ENCODE measurements around the gene BCL7C.
"Not testable (repeated sequence)": the region's sequence is repeated elsewhere in the genome, so short reads cannot be mapped to it uniquely, and the experiment has no call there.

BCL7C gene

GRCh38 chr16:30893744-30894539 lies at the start of gene BCL7C:
BCL7C (minus strand) TSS chr16:30894077; CDS start chr16:30893944, 133 bp downstream.
- Mint-ChIP-seq H3K4me1 (ENCODE audit: low read depth) (peaks cover 49% of the 10 kb centered on the region), H3K36me3 (ENCODE audit: low read depth) (peaks cover 13% of the 10 kb centered on the region), H3K9me3 (no peaks in the 10 kb centered on the region), H3K27ac (peak within 1 kb of the TSS; percentile 79), H3K27me3 (no peaks in the 10 kb centered on the region), H3K4me3 (peak within 1 kb of the TSS; percentile 89)

GRCh38 chr16:30942426-30942806 lies 48.5 kb upstream of the BCL7C start:
- H3K9me3 Mint-ChIP-seq: no peaks in the 10 kb centered on the region
- H3K4me3 Mint-ChIP-seq: no peak overlapping the region
- H3K27ac Mint-ChIP-seq: no peak overlapping the region
- H3K4me1 Mint-ChIP-seq (ENCODE audit: low read depth): peaks cover 15% of the 10 kb centered on the region
- H3K36me3 Mint-ChIP-seq (ENCODE audit: low read depth): peaks cover 25% of the 10 kb centered on the region
- H3K27me3 Mint-ChIP-seq: no peaks in the 10 kb centered on the region

GRCh38 chr16:30941600-30942425 lies 47.9 kb upstream of the BCL7C start:
- Mint-ChIP-seq H3K9me3 (no peaks in the 10 kb centered on the region), H3K27me3 (no peaks in the 10 kb centered on the region), H3K4me1 (ENCODE audit: low read depth) (peaks cover 15% of the 10 kb centered on the region), H3K36me3 (ENCODE audit: low read depth) (peaks cover 25% of the 10 kb centered on the region), H3K4me3 (no peak overlapping the region), H3K27ac (no peak overlapping the region)

- H3K36me3 Mint-ChIP-seq (ENCODE audit: low read depth): peaks cover 28% of the 10 kb centered on the region
- not testable (repeated sequence) for H3K27ac Mint-ChIP-seq, H3K9me3 Mint-ChIP-seq, H3K4me3 Mint-ChIP-seq, H3K27me3 Mint-ChIP-seq
- H3K4me1 Mint-ChIP-seq (ENCODE audit: low read depth): peaks cover 17% of the 10 kb centered on the region
Measured at GRCh38 chr16:30939571-30939970, 45.7 kb upstream of the BCL7C start.

- H3K4me3 Mint-ChIP-seq: no peak overlapping the region
- no peaks in the 10 kb centered on the region for H3K27me3 Mint-ChIP-seq
- peaks cover 16% of the 10 kb centered on the region for H3K4me1 Mint-ChIP-seq (ENCODE audit: low read depth)
- peak overlapping the region; percentile 7 for H3K27ac Mint-ChIP-seq
- H3K36me3 Mint-ChIP-seq (ENCODE audit: low read depth): peaks cover 16% of the 10 kb centered on the region
- H3K9me3 Mint-ChIP-seq: no peaks in the 10 kb centered on the region
Measured at GRCh38 chr16:30937692-30938091, 43.8 kb upstream of the BCL7C start.

GRCh38 chr16:30934827-30935557 lies 41.1 kb upstream of the BCL7C start:
- Mint-ChIP-seq H3K4me1 (ENCODE audit: low read depth) (peaks cover 7% of the 10 kb centered on the region), H3K4me3 (no peak overlapping the region), H3K36me3 (ENCODE audit: low read depth) (peaks cover 25% of the 10 kb centered on the region), H3K27ac (no peak overlapping the region), H3K9me3 (no peaks in the 10 kb centered on the region), H3K27me3 (no peaks in the 10 kb centered on the region)

GRCh38 chr16:30931068-30931650 lies 37.3 kb upstream of the BCL7C start:
- no peaks in the 10 kb centered on the region for H3K27me3 Mint-ChIP-seq
- H3K9me3 Mint-ChIP-seq: no peaks in the 10 kb centered on the region
- peaks cover 25% of the 10 kb centered on the region for H3K36me3 Mint-ChIP-seq (ENCODE audit: low read depth)
- peaks cover 3% of the 10 kb centered on the region for H3K4me1 Mint-ChIP-seq (ENCODE audit: low read depth)
- H3K27ac Mint-ChIP-seq: no peak overlapping the region
- no peak overlapping the region for H3K4me3 Mint-ChIP-seq

- Mint-ChIP-seq H3K36me3 (ENCODE audit: low read depth) (peaks cover 22% of the 10 kb centered on the region), H3K27me3 (no peaks in the 10 kb centered on the region)
Measured at GRCh38 chr16:30930160-30930571, 36.3 kb upstream of the BCL7C start.

GRCh38 chr16:30929167-30929566 lies 35.3 kb upstream of the BCL7C start:
- Mint-ChIP-seq H3K4me1 (ENCODE audit: low read depth) (peaks cover 5% of the 10 kb centered on the region), H3K4me3 (no peak overlapping the region), H3K36me3 (ENCODE audit: low read depth) (peaks cover 19% of the 10 kb centered on the region), H3K27me3 (no peaks in the 10 kb centered on the region), H3K9me3 (no peaks in the 10 kb centered on the region), H3K27ac (no peak overlapping the region)

More at GRCh38 chr16:30930160-30930571, 36.3 kb upstream of the BCL7C start:
- Mint-ChIP-seq H3K27ac (no peak overlapping the region), H3K9me3 (no peaks in the 10 kb centered on the region), H3K4me1 (ENCODE audit: low read depth) (peaks cover 4% of the 10 kb centered on the region), H3K4me3 (no peak overlapping the region)

GRCh38 chr16:30928390-30928789 lies 34.5 kb upstream of the BCL7C start:
- peaks cover 19% of the 10 kb centered on the region for H3K36me3 Mint-ChIP-seq (ENCODE audit: low read depth)
- no peaks in the 10 kb centered on the region for H3K27me3 Mint-ChIP-seq
- H3K27ac Mint-ChIP-seq: no peak overlapping the region
- no peak overlapping the region for H3K4me3 Mint-ChIP-seq
- peaks cover 5% of the 10 kb centered on the region for H3K4me1 Mint-ChIP-seq (ENCODE audit: low read depth)
- no peaks in the 10 kb centered on the region for H3K9me3 Mint-ChIP-seq

- Mint-ChIP-seq H3K4me3 (no peak overlapping the region), H3K27me3 (no peaks in the 10 kb centered on the region), H3K36me3 (ENCODE audit: low read depth) (peaks cover 19% of the 10 kb centered on the region), H3K4me1 (ENCODE audit: low read depth) (peaks cover 5% of the 10 kb centered on the region), H3K9me3 (no peaks in the 10 kb centered on the region), H3K27ac (no peak overlapping the region)
Measured at GRCh38 chr16:30927789-30928378, 34.0 kb upstream of the BCL7C start.

- Mint-ChIP-seq H3K4me1 (ENCODE audit: low read depth) (peaks cover 5% of the 10 kb centered on the region), H3K4me3 (no peak overlapping the region), H3K36me3 (ENCODE audit: low read depth) (peaks cover 14% of the 10 kb centered on the region), H3K27ac (no peak overlapping the region), H3K27me3 (no peaks in the 10 kb centered on the region), H3K9me3 (no peaks in the 10 kb centered on the region)
Measured at GRCh38 chr16:30926937-30927788, 33.3 kb upstream of the BCL7C start.

- no peaks in the 10 kb centered on the region for H3K27me3 Mint-ChIP-seq
- H3K4me3 Mint-ChIP-seq: no peak overlapping the region
- H3K4me1 Mint-ChIP-seq (ENCODE audit: low read depth): peaks cover 10% of the 10 kb centered on the region
- H3K9me3 Mint-ChIP-seq: no peaks in the 10 kb centered on the region
- no peak overlapping the region for H3K27ac Mint-ChIP-seq
- H3K36me3 Mint-ChIP-seq (ENCODE audit: low read depth): peaks cover 10% of the 10 kb centered on the region
Measured at GRCh38 chr16:30925995-30926811, 32.3 kb upstream of the BCL7C start.
